ENCODE results near the gene CRAMP1. TPM values are rescaled to one million over a fixed set of nuclear protein-coding genes. Genes with fewer than 3 reads are reported as not detected.

CRAMP1 gene
- total and polyA plus RNA-seq, 2 of the 8 experiments (the other 6 are each of a cell fraction or from before 2014, with no cell fraction given) = 19.2 to 23.2 TPM

- no peak for TF ChIP-seq MAX (IDR thresholded peaks at IDR 0.05)
- no peak for TF ChIP-seq SP2 (IDR thresholded peaks at IDR 0.05; ENCODE audit: low read length)
- TF ChIP-seq GABPA (IDR thresholded peaks at IDR 0.05; ENCODE audit: borderline replicate concordance, insufficient read depth, low read length) = no peak
- no peak for TF ChIP-seq EP300 (IDR thresholded peaks at IDR 0.05; ENCODE audit: borderline replicate concordance in 1 of 2, low read depth in 2 of 2, low read length in 2 of 2)
- TF ChIP-seq CEBPB (IDR thresholded peaks at IDR 0.05; ENCODE audit: low read depth, low read length) = no peak
- TF ChIP-seq CBX5 (IDR thresholded peaks at IDR 0.05; ENCODE audit: low read depth, low read length) = no peak
Measured at GRCh38 chr16:1651974-1652312, 39.8 kb downstream of the CRAMP1 start (continued).
